WTC11 (cell line): ENCODE results near the gene GSTT4.
"Not testable (repeated sequence)": the region's sequence is repeated elsewhere in the genome, so short reads cannot be mapped to it uniquely, and the experiment has no call there.

Experiments used
- CBFB ChIP-seq: sonication (generic); formaldehyde crosslinking; IDR thresholded peaks from 2 replicates; pipeline ENCODE4 v1.8.1; 2022; ENCODE audit warnings: mild to moderate bottlenecking, low read depth, missing genetic modification reagents
- CREB1 ChIP-seq: sonication (generic); formaldehyde crosslinking; IDR thresholded peaks from 2 replicates; pipeline ENCODE4 v1.8.0; 2023; ENCODE audit warnings: mild to moderate bottlenecking, missing genetic modification reagents
- ELF4 ChIP-seq: sonication (generic); formaldehyde crosslinking; IDR thresholded peaks from 2 replicates; pipeline ENCODE4 v1.8.1; 2022; ENCODE audit warnings: low read depth, mild to moderate bottlenecking, moderate library complexity, missing genetic modification reagents
- SP1 ChIP-seq: sonication (generic); formaldehyde crosslinking; conservative IDR thresholded peaks from 2 replicates; pipeline ENCODE4 v1.8.1; 2022; ENCODE audit warnings: missing genetic modification reagents
- TEAD1 ChIP-seq: sonication (generic); formaldehyde crosslinking; IDR thresholded peaks from 2 replicates; pipeline ENCODE4 v1.8.0; 2022; ENCODE audit warnings: mild to moderate bottlenecking, missing genetic modification reagents
- TEAD4 ChIP-seq: sonication (generic); formaldehyde crosslinking; IDR thresholded peaks from 2 replicates; pipeline ENCODE4 v1.8.0; 2022; ENCODE audit warnings: mild to moderate bottlenecking, missing genetic modification reagents
- USF2 ChIP-seq: sonication (generic); formaldehyde crosslinking; IDR thresholded peaks from 2 replicates; pipeline ENCODE4 v1.8.1; 2023; ENCODE audit warnings: mild to moderate bottlenecking, missing genetic modification reagents, moderate library complexity
- TF ChIP-seq, protein P1 (sequence below): fragments of 200-600 bp; IDR thresholded peaks from 2 replicates; pipeline ENCODE4 v1.8.0; 2022; ENCODE audit warnings: antibody characterized with exemption

DNA sequence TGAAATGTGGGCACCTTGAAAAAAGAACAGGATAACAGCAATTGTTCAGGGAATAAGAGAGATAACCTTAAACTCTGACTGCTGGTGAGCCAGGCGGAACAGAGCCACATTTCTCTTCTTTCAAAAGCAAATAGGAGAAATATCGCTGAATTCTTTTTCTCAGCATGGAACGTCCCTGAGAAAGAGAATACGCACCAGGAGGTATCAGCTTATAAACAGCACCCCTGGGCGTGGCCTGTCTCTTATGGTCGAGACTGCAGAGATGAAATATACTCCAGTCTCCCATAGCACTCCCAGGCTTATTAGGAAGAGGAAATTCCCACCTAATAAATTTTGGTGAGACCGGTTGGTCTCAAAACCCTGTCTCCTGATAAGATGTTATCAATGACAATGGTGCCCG lies 49.4 kb downstream of the GSTT4 start:
- not testable (repeated sequence) for TF ChIP-seq USF2 (CRISPR knock-in tag); ELF4; CBFB; CREB1; TEAD1; TEAD4 (CRISPR knock-in tag); SP1 (CRISPR knock-in tag)
- TF ChIP-seq, protein P1, sequence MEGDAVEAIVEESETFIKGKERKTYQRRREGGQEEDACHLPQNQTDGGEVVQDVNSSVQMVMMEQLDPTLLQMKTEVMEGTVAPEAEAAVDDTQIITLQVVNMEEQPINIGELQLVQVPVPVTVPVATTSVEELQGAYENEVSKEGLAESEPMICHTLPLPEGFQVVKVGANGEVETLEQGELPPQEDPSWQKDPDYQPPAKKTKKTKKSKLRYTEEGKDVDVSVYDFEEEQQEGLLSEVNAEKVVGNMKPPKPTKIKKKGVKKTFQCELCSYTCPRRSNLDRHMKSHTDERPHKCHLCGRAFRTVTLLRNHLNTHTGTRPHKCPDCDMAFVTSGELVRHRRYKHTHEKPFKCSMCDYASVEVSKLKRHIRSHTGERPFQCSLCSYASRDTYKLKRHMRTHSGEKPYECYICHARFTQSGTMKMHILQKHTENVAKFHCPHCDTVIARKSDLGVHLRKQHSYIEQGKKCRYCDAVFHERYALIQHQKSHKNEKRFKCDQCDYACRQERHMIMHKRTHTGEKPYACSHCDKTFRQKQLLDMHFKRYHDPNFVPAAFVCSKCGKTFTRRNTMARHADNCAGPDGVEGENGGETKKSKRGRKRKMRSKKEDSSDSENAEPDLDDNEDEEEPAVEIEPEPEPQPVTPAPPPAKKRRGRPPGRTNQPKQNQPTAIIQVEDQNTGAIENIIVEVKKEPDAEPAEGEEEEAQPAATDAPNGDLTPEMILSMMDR = not testable (repeated sequence)
